HG02970 (cell line): ENCODE results near the gene NPDC1.
"Not testable (repeated sequence)": the region's sequence is repeated elsewhere in the genome, so short reads cannot be mapped to it uniquely, and the experiment has no call there.

Experiments
- ATAC-seq: cut with Tn5 transposase; IDR thresholded peaks from one replicate; pipeline ENCODE4 v1.9.1; 2021; ENCODE audit warnings: mild to moderate bottlenecking, moderate library complexity, moderate number of reproducible peaks; ENCODE audit not compliant: unreplicated experiment, low FRiP score

Gene NPDC1

DNA sequence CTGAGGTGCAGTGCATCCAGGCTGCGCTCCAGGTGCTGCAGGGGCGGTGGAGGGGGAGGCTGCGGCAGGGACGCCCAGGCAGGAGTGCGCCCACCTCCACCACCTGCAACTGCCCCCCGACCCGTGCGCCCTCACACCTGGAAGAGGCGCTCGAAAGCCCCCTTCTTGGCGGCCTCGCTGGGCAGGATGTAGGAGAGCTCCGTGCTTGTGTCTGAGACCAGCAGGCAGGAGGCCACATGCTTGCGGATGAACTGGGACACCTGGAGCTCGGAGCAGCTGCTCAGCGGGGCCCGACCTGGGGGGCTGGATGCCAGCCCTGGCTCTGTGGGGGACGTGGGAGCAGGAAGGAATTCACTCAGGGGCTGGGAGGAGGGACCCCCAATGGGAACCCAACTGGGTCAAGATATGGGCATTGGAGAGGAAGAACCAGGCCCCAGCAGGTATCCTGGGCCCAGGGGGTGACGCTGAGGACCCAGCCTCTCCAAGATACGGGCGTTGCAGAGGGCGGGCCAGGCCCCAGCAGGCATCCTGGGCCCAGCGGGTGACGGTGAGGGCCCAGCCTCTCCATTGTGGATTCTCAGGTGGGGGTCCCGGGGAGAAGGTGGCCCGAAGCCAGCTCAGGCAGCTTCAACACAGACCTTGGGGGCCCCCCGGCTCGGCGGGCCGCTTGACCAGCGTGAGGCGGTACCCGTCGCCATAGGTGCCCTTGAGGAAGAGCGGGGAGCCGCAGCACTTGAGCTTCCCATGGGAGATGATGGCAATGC lies 31.0 kb downstream of the NPDC1 start:
- ATAC-seq: no peak

DNA sequence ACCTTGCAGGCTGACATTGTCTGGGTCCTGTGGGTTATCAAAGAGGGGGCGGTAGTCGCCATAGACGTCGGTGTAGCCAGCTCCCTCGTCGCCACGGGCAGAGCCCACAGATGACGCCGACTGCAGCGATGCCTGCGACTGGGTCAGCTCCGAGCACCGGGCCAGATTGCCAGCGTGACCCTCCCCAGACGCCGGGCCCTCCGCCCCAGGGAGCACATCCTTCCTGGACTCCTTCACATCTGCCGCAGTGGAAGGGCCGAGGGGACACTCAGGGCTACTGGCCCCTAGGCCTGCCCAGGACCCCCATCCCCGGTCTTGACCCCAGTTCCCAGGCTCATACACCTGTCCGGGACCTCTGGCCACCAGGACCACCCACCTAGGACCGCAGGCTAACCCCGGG lies 31.8 kb downstream of the NPDC1 start:
- ATAC-seq: no peak

DNA sequence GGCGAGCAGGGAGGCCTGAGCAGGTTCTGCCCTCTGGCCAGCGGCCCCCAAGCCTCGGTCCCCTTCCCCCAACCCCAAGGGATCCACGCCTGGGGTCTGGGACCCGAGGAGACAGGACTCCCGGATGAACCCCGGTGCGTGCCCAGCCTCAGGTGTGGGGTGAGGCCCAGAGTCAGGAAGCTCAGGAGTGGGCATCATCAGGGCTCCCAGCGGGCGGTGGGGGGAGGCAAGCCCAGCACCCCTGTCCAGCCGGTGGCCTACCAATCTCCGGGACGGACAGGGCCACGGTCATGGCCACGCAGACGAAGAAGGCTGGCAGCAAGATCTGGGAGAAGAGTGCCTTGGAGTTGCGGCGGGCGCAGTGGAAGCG lies 32.4 kb downstream of the NPDC1 start:
- ATAC-seq: no peak

DNA sequence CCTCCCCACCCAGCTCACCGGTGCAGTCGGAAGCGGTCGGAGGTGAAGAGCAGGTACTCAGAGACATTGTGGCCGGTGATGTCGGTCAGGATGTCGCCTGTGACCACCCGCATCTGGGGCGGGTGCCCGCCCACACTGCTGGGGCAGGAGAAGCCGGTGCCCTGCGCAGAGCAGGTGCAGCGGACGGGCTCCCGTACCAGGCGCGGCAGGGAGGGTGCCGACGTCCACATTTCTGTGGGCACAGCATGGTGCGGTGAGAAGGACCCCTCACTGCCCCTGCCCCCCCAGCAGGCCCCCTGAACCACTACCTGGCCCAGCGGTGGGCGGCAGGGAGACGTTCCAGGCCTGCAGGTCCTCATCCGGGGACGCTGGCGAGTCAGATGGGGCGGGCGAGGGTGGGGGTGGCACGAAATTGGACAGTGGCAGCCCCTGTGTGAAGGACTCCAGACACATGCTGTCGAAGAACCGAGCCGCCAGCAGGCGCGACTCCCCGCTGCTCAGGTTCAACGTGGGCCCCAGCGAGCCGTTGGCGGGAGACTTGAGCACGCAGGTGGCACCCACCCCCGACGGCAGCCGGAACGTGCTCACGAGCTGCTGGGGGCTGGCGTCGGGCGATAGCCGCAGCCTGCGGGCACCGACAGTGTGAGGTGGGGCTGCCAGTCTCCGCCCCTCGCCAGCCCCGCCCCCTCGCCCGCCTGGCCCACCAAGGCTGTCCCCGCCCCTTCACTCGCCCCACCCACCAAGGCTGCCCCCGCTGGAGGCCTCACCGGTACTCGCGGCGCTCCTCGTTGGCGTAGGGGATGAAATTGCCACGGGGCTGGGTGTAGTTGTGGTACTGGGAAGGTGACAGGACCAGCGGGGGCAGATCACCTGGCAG lies 33.0 kb downstream of the NPDC1 start:
- ATAC-seq: no peak

DNA sequence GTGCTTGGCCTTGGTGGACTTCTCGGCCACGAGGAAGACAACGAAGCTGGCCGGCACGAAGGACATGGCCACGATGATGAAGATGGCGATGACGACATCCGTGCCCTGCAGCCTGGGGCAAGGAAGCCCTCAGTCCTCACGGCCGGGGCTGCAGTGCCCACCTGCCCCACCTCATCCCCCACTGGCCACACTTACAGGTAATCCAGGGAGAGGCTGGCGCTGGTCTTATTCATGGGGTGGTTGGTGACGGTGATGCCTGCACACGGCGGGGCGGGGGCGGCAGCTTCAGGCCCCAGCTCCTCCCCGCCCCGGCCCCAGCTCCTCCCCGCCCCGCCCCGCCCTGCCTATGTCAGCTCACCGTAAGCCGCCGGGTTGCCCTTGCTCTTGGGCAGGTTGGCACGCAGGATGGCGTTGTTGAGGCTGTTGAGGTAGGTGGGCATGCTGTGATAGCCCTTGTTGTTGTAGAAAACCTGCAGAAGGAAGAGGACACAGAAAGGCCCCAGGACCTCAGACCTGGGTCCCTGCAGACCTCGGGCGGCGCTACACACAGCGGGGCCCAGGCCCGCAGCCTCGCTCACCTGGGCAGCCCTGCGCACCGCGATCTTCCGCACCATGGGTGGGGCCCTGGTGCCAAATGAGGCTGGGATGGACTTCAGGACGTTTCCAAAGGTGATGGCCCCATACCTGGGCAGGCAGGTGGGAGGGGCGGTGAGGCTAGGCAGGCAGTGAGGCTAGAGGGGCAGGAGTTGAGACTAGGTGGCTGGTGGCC lies 33.9 kb downstream of the NPDC1 start:
- no peak for ATAC-seq

DNA sequence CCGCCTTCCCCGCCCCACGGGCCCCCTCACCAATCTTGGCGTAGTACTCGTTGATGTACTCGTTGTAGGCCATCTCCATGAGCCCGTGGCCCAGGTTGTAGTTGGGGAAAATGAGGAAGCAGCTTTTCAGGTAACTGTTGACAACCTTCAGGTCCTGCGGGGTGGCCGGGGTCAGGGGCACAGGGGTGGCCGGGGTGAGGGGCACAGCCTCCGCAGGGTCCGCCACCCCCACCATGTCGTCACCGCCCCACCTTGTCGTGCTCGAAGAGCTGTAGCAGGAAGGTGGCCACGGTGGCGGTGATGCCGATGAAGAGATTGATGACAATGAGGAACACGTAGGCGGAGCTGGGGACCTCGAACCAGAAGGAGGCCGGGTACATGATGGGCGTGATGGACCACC lies 34.8 kb downstream of the NPDC1 start:
- ATAC-seq: no peak

DNA sequence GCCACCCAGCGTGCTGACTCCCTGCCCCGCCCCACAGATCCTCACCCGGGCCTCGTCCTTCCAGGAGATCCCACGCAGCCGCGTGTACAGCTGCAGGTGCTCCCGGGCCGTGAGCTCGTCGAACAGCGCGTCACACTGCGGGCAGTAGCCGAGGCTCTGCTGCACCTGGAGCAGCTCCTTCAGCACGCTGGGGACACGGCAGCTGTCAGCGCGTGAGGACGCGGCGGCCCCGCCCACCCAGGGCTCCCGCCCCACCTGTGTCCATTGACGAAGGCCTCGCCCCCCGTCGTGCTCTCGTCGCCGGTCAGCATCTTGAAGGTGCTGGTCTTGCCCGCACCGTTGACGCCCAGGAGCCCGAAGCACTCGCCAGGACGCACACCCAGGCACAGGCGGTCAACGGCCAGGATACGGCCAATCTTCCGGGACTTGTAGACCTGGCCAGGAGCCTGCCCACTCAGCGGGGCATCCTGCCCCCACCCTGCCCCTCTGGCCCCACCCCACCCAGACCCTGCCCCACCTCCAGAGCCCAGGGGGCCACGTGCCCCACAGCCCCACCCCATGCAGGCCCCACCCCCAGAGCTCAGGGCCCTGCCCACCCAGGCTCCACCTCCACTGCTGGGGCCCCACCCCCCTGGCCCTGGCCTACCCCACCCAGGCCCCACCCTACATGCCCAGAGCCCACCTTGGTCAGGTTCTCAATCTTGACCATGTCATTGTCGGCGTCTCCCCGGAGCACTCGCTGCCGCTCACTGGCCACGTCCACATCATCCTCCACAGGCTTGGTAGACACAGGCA lies 35.8 kb downstream of the NPDC1 start:
- no peak for ATAC-seq

DNA sequence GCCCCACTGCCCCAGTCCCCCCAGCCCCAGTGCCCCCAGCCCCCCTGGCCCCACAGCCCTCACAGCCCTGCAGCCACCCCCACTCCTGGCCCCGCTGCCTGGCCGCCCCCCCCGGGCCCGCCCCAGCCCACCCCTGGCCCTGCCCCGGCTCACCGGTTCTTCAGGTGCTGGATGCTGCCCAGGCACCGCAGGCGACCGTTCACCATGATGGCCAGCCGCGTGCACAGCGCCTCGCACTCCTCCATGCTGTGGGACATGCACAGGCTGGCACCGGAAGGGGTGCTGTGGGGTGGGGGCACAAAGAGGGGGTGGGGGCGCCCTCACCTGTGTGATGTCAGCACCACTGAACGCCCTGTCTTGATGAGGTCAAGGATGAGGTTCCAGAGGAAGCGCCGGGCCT lies 36.8 kb downstream of the NPDC1 start:
- ATAC-seq: no peak

DNA sequence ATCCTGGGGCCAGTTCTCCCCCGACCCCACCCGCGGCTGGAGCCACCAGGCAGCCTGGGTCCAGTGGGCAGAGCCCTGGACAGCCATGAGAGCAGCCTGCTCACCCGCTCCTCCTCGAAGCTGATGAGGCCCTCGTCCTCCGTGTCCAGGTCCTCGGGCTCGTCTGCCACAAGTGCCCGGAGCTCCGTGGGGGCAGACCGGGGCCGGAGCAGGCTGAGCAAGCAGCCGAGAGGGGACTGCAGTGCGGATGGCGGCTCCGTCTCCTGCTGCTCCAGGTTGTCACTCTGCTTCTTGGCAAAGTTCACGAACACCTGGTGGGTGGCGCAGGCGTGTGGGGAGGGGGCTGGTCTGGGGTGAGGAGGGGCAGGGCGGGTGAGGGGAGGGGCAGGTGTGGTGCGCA lies 37.7 kb downstream of the NPDC1 start:
- ATAC-seq: no peak

DNA sequence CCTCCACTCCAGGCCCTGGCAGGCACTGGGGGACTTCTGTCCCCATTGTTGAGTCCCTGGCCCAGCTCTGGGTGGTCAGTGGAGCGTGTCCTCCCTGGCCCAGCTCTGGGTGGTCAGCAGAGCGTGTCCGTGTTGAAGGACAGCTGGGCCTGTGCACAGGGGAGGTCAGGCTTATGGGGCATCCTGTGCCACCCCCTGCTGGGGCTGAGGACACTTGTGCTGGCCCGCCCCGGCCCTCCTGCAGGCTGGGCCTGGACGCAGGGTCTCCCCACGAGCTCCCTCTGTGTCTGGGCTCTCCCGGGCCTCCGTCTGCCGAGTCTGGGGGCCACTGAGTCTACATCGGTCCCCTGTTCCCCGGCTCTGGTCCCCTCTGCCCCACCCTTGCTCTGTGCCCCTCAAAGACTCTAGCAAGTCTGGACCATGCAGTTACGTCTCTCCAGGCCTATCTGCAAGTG lies 38.1 kb downstream of the NPDC1 start:
- ATAC-seq: no peak

DNA sequence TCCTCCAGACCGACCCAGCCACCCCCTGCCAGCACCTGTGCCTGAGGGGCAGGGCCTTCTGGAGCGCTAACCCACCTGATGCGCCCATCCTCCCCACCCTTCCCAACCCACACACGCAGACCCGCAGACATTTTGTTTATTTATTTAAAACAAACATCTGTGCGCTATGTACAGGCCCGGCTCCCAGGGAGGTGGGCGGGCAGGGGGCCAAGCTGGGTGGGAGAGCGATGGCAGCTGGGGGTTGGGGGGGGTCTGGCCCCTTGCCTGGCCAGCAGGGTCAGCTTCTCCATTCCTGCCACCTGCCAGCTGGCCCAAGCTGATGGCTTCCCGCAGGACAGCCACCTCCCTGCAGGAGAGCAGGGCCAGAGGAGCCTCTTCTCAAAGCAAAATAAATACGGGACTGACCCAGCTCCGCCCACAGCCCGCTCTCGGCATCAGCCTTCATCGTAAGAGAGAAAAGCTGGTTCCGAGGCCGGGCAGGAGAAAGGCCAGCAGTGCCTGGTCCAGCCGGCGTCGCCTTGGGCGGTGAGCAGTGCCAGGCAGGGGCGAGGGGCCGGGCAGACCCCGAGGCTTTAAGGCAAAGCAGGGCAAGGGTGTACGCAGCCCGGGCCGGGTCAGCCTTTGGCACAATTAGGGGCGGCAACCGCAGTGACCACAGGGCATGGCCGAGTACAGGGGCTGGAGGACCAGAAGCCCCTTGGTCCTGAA lies 38.7 kb downstream of the NPDC1 start:
- ATAC-seq: no peak

DNA sequence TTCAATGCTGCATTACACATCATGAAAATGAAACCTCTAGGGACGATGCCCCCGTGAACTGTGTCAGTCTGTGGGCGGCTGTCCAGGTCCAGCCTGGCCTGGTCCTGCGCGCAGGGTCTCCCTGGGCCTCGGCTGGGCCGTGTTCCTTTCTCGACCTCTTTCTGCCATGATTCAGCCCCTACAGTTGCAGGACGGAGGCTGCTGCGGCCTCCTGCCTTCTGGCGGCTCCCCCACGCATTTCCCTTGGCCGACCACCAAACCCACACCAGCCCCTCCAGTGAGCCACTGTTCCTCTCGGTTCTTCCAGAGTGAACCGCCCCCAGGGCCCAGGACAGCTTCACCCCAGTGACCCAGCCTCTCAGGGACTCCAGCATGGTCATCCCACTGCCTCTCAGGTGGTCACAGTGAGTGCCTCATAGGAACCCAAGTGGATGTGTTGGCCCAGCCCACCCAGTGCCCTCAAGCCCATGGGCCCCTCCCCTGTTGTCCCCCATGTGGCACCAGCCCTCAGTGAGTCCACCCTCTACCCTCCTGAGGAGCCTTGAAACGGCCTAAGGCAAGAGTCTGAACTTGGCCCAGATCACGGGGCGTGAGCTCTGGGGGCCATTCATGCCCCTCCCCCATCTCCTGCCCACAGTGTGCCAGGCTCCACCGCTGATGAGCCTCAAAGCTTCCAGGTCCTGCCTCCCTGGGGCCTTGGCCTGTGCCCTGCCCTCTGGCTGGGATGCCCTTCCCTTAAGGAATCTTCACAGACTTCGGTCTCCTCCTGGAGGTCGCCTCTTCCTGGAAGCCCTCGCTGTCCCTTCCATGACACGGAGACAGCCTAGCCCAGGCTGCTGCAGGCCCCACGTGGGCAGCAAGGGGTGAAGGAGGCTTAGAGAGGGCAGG lies 39.6 kb downstream of the NPDC1 start:
- no peak for ATAC-seq

DNA sequence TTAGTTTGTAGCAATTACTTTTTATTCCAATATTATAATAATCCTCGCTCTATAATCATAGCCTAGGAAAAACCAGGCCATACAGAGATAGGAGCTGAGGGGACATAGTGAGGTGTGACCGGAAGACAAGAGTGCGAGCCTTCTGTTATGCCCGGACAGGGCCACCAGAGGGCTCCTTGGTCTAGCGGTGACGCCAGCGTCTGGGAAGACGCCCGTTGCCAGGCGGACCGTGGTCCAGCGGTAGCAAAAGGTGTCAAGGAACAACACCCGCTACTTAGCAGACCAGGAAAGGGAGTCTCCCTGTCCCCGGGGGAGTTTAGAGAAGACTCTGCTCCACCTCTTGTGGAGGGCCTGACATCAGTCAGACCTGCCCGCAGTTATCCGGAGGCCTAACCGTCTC lies 41.7 kb downstream of the NPDC1 start:
- not testable (repeated sequence) for ATAC-seq

DNA sequence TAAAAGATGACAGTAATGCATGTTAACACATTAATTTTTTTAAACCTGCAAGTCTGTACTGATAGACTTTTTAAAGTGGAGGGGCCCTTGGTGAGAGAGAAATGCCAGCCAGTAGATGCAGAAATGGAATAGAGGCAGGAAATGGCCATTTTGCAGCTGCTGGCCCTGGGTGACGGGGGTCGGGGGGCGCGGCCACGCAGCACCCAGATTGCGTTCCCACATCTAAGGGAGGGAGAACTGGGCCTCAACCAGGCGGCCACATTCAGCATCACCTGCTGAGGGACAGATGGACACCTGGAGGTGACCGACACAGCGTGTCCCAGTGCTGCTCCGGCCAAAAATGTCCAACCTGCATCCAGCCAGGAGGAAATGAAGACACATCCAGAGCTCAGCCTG lies 43.3 kb downstream of the NPDC1 start:
- no peak for ATAC-seq

DNA sequence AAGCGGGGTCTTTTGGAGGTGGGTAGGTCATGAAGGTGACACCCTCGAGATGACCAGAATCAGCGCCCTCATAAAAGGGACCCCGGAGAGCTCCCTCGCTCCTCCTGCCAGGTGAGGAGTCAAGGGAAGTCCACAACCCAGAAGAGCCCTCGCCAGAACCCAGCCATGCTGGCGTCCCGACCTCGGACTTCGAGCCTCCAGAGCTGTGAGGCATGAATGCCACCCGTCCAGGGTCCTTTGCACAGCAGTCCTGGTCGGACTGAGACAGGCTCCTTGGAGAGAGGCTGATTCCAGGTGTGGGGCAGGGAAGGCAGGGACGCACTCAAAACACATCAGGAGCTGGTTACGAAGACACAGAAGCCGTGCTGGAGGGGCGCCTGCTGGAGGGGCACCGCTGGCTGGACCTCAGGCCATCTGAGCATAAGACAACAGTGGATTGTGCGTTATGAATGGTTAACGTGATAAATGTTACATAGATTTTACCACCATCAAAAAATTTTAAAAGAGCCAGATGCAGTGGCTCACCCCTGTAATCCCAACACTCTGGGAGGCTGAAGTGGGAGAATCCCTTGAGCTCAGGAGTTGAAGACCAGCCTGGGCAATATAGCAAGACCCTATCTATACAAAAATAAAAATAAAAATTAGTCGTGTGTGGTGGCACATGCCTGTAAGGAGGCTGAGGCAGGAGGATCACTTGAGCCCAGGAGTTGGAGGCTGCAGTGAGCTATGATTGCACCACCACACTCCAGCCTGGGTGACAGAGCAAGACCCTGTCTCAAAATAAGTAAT lies 43.9 kb downstream of the NPDC1 start:
- ATAC-seq: no peak

DNA sequence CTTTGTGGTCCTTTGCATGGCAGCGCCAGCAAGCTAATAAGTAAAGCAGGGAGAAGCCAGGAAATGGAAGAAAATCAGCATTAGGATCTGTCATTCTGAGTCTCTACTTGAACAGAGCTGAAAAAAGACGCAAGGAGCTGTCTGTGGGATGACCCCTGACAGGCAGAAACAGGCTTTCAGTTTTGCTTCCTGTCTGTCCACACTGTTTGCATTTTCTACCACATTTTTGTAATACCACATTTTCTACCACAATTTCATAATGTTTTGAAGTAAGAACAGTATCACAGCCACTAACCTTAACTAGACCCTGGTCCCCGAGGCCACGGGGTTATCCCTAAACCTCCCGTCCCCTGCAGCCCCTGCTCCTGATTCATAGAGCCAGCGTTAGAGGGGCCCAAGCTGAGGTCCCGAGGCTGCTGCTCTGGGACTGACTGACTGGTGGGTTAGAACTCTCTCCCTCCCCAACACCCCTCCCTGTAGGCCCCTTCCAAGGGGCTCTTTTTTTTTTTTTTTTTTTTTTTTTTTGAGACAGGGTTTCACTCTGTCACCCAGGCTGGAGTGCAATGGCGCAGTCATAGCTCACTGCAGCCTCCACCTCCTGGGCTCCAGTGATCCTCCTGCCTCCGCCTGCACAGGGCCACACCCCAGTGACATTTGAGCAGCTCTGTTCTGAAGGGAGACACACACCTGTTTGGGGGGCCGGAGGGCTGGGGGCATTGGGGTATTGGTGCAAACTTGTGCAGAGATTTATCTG lies 45.6 kb downstream of the NPDC1 start:
- peak; percentile 73 for ATAC-seq

DNA sequence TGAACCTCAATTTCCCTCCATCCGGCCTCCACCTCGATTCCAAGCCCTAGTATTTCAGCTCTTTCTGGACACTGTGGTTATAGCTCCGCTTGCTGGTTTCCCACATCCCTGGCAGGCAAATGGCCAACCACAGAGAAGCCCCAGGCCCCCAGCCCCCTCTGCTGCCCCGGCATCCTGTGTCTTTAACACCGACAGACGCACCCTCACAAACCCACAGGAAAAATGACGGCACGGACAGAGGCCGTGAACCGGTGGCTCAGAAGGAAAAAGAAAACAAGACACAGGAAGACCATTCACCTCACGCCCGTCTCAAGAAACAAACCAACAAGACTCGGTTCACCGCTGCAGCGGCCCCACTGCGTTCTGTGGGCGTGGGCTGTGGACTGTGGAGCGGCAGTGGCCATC lies 48.1 kb downstream of the NPDC1 start:
- ATAC-seq: no peak
